A549 (cell line): Measurements from ENCODE around the gene CYB561D2. TPM values are rescaled to one million over a fixed set of nuclear protein-coding genes. Genes with fewer than 3 reads are reported as not detected.
A peak's percentile ranks its signal among the peaks of the same experiment; 100 is the strongest.

ENCODE experiments used
- ATAC-seq, 2 experiments: fragments of 200-7000 bp in 1 of 2; fragments of >200 bp in 1 of 2; cut with Nextera tagmentation in 1 of 2; cut with Tn5 transposase in 1 of 2; 3 replicates each; pipeline versions ENCODE4 v1.8.0 to v1.9.1; 2018 to 2020; ENCODE audit warnings: mild to moderate bottlenecking in 1 of 2, moderate library complexity in 1 of 2
- CTCF ChIA-PET: fragments of 300-600 bp; sonication (Branson Sonifier 250); formaldehyde crosslinking; extraction: SDS; loops from one replicate; lab custom pipeline; 2021; ENCODE audit warnings: antibody characterized with exemption, inconsistent platforms; lab: Yijun Ruan, JAX
- POLR2A ChIA-PET: fragments of 350-600 bp; formaldehyde crosslinking; extraction: SDS; loops from one replicate; lab custom pipeline; 2021; ENCODE audit warnings: antibody characterized with exemption, inconsistent platforms; lab: Yijun Ruan, JAX
- DNase-seq, 2 experiments: peaks; one replicate each; pipeline versions ENCODE4 v3.0.0 to v3.0.0-alpha.2; 2011 to 2016; ENCODE audit warnings: low read depth in 1 of 2, low spot score in 1 of 2
- FAIRE-seq: peaks from 2 replicates; lab custom pipeline; 2011; peaks lifted over from hg19 to GRCh38; lab: Jason Lieb, UNC
- H3K27ac ChIP-seq, 2 experiments: fragments of >200 bp; sonication (Bioruptor Twin); formaldehyde crosslinking; 3 replicates each; pipeline ENCODE4 v1.5.1; 2016 to 2017
- H3K4me1 ChIP-seq: fragments of >200 bp; sonication (Bioruptor Twin); formaldehyde crosslinking; 3 replicates; pipeline ENCODE4 v1.6.1; 2016
- H3K4me2 ChIP-seq: fragments of >200 bp; sonication (Bioruptor Twin); formaldehyde crosslinking; 3 replicates; pipeline ENCODE4 v1.6.1; 2016
- H3K4me3 ChIP-seq: fragments of >200 bp; sonication (Bioruptor Twin); formaldehyde crosslinking; 3 replicates; pipeline ENCODE4 v1.5.1; 2016
- H3K9me3 ChIP-seq: fragments of >200 bp; sonication (Bioruptor Twin); formaldehyde crosslinking; 3 replicates; pipeline ENCODE4 v1.6.1; 2016
- CBX2 ChIP-seq: fragments of 200-600 bp; sonication (generic); IDR thresholded peaks from 2 replicates; pipeline ENCODE4 v1.6.1; 2016; ENCODE audit warnings: low read depth, mild to moderate bottlenecking, borderline replicate concordance
- CEBPB ChIP-seq, 2 experiments: fragments of >200 bp in 1 of 2; sonication (Bioruptor Twin) in 1 of 2; formaldehyde crosslinking in 1 of 2; IDR thresholded peaks; 2 replicates each; pipeline ENCODE4 v1.6.1; 2012 to 2016
- CHD2 ChIP-seq: fragments of 150-350 bp; IDR thresholded peaks from 2 replicates; pipeline ENCODE4 v1.6.1; 2014; ENCODE audit warnings: low read length; ENCODE audit not compliant: partially characterized antibody
- ELK1 ChIP-seq: fragments of 150-350 bp; IDR thresholded peaks from 2 replicates; pipeline ENCODE4 v1.6.1; 2014; ENCODE audit warnings: low read depth, mild to moderate bottlenecking, low read length
- EP300 ChIP-seq, 2 experiments: fragments of >200 bp; sonication (Bioruptor Twin); formaldehyde crosslinking; IDR thresholded peaks; 2 replicates in 1 of 2; 3 replicates in 1 of 2; pipeline ENCODE4 v1.6.1; 2016 to 2017
- ESRRA ChIP-seq: fragments of 150-350 bp; IDR thresholded peaks from 2 replicates; pipeline ENCODE4 v1.6.1; 2014; ENCODE audit warnings: mild to moderate bottlenecking, low read length, borderline replicate concordance
- FOSB ChIP-seq: fragments of 250-450 bp; sonication (Bioruptor Pico); IDR thresholded peaks from 2 replicates; pipeline ENCODE4 v1.5.0; 2020; ENCODE audit warnings: mild to moderate bottlenecking, moderate library complexity
- HDAC2 ChIP-seq: fragments of 200-600 bp; sonication (generic); IDR thresholded peaks from 2 replicates; pipeline ENCODE4 v1.6.1; 2016
- HEYL ChIP-seq: fragments of 250-450 bp; sonication (Bioruptor Pico); IDR thresholded peaks from 2 replicates; pipeline ENCODE4 v1.8.0; 2021; ENCODE audit warnings: mild to moderate bottlenecking, moderate library complexity
- HMGXB4 ChIP-seq: fragments of 250-450 bp; sonication (Bioruptor Pico); IDR thresholded peaks from 2 replicates; pipeline ENCODE4 v1.5.0; 2021; ENCODE audit warnings: mild to moderate bottlenecking, moderate library complexity, borderline replicate concordance
- HOXB5 ChIP-seq: fragments of 250-450 bp; sonication (Bioruptor Pico); IDR thresholded peaks from 2 replicates; pipeline ENCODE4 v1.5.0; 2020; ENCODE audit warnings: mild to moderate bottlenecking, moderate library complexity
- JUN ChIP-seq, 2 experiments: fragments of >200 bp; sonication (Bioruptor Twin); formaldehyde crosslinking; IDR thresholded peaks; 2 replicates in 1 of 2; 3 replicates in 1 of 2; pipeline ENCODE4 v1.6.1; 2016 to 2017
- MYC ChIP-seq: IDR thresholded peaks from 2 replicates; pipeline ENCODE4 v1.6.1; 2012; ENCODE audit warnings: mild to moderate bottlenecking, inconsistent platforms, low read length, improper control_type of control experiment, borderline replicate concordance
- PHF8 ChIP-seq: fragments of 200-600 bp; sonication (generic); IDR thresholded peaks from 2 replicates; pipeline ENCODE4 v1.6.1; 2016; ENCODE audit warnings: low read depth, mild to moderate bottlenecking, antibody characterized with exemption, moderate library complexity, borderline replicate concordance
- POLR2AphosphoS2 ChIP-seq: conservative IDR thresholded peaks from 2 replicates; pipeline ENCODE4 v1.6.1; 2012; ENCODE audit warnings: low read length, improper control_type of control experiment, inconsistent platforms
- SREBF2 ChIP-seq: fragments of 450-650 bp; IDR thresholded peaks from 2 replicates; pipeline ENCODE4 v1.6.1; 2014; ENCODE audit warnings: mild to moderate bottlenecking, moderate library complexity
- TFCP2L1 ChIP-seq: fragments of 250-450 bp; sonication (Bioruptor Pico); IDR thresholded peaks from 2 replicates; pipeline ENCODE4 v1.5.0; 2021; ENCODE audit warnings: mild to moderate bottlenecking
- TP53 ChIP-seq: fragments of 250-450 bp; sonication (Bioruptor Pico); IDR thresholded peaks from 2 replicates; pipeline ENCODE4 v1.5.0; 2021; ENCODE audit warnings: mild to moderate bottlenecking, moderate library complexity
- ZFP36 ChIP-seq: fragments of 450-650 bp; IDR thresholded peaks from 2 replicates; pipeline ENCODE4 v1.6.1; 2014; ENCODE audit warnings: borderline replicate concordance; ENCODE audit not compliant: partially characterized antibody
- WGBS: methylation state at CpG from one replicate; pipeline ENCODE4 v1.1.6; 2017; ENCODE audit errors: missing lambda C conversion rate; 5-methylcytosine and 5-hydroxymethylcytosine counted together
- polyA plus RNA-seq, 4 experiments: library from polyadenylated mRNA; depleted of rRNA in 3 of 4; stranded (reverse); fragments of >200 nt; fragmentation: RNase III in 1 of 4; extraction: RNeasy Plus Mini Kit Qiagen cat#74134 plus additional on column Dnase treatment in 1 of 4; gene quantifications; 2 replicates in 3 of 4; 3 replicates in 1 of 4; pipeline ENCODE4 v1.2.3, GENCODE V29; 2011 to 2017

CYB561D2 gene
- polyA plus RNA-seq, 2 of the 4 experiments (the other 2 are of a cell fraction): 14.4 to 17.7 TPM

- Histone ChIP-seq H3K9me3 (no peaks in the 10 kb centered on the region), H3K4me1 (peaks cover 21% of the 10 kb centered on the region), H3K4me3 (no peak overlapping the region), H3K27ac (no peak overlapping the region), H3K4me2 (no peak overlapping the region)
- FAIRE-seq (no peak), ATAC-seq (no peak), DNase-seq (no peak)
- TF ChIP-seq HOXB5: no peak
- no peak for TF ChIP-seq MYC
- no peak for TF ChIP-seq ESRRA
- no peak for TF ChIP-seq HMGXB4 (CRISPR knock-in tag)
- no peak for TF ChIP-seq FOSB (CRISPR knock-in tag)
- TF ChIP-seq CHD2: no peak
- no peak for TF ChIP-seq POLR2AphosphoS2
- TF ChIP-seq JUN (IDR thresholded peaks at IDR 0.05): no peak
- no peak for TF ChIP-seq ZFP36
- no peak for TF ChIP-seq HDAC2
- no peak for TF ChIP-seq HEYL (CRISPR knock-in tag)
- TF ChIP-seq EP300 (IDR thresholded peaks at IDR 0.05): no peak
- 80% methylated on average over 11 of the region's 11 CpGs for WGBS
- ChIA-PET CTCF (interaction anchor here (1.1 to 5.1 kb wide), 6 partner anchors 9 to 131 kb away, joined by 3 to 56 read pairs (median 8); partner anchors contain the start of genes GNAI2, HYAL3 and NAA80), POLR2A (no interaction called here)
Observed at GRCh38 chr3:50325497-50326181, 25.0 kb upstream of the CYB561D2 start.

- Histone ChIP-seq H3K4me3 (no peak overlapping the region), H3K27ac (no peak overlapping the region), H3K4me1 (peaks cover 21% of the 10 kb centered on the region), H3K9me3 (no peaks in the 10 kb centered on the region), H3K4me2 (no peak overlapping the region)
- no peak for ATAC-seq
- WGBS: 95% methylated on average over 8 of the region's 8 CpGs
- ChIA-PET POLR2A (no interaction called here), CTCF (interaction anchor here (1.2 kb wide), 1 partner anchor 27 kb away, joined by 3 read pairs; the partner anchor contains the start of genes HYAL3 and NAA80)
- no peak for DNase-seq
- no peak for FAIRE-seq
- TF ChIP-seq CBX2 (no peak), CHD2 (no peak), TFCP2L1 (CRISPR knock-in tag) (no peak), FOSB (CRISPR knock-in tag) (no peak)
Observed at GRCh38 chr3:50326182-50326541, 24.5 kb upstream of the CYB561D2 start.

GRCh38 chr3:50327129-50327528 is 23.5 kb upstream of the CYB561D2 start:
- ATAC-seq (no peak), FAIRE-seq (no peak), DNase-seq (no peak)
- no peaks in the 10 kb centered on the region for H3K9me3 ChIP-seq
- peaks cover 17% of the 10 kb centered on the region for H3K4me1 ChIP-seq
- WGBS: 50% methylated on average over 3 of the region's 4 CpGs
- POLR2A ChIA-PET: interaction anchor here (2.1 kb wide), 1 partner anchor 10 kb away, joined by 27 read pairs; no protein-coding TSS in a partner anchor
- peak overlapping the region; percentile 77 to 98 for H3K27ac ChIP-seq
- CTCF ChIA-PET: interaction anchor here (1.3 to 1.9 kb wide), 4 partner anchors 9 to 133 kb away, joined by 3 to 8 read pairs (median 4); no protein-coding TSS in a partner anchor
- peak overlapping the region; percentile 86 for H3K4me2 ChIP-seq
- TF ChIP-seq ELK1: no peak
- no peak for TF ChIP-seq PHF8
- TF ChIP-seq TP53: no peak
- no peak for TF ChIP-seq SREBF2
- TF ChIP-seq CEBPB (IDR thresholded peaks at IDR 0.05): no peak
- H3K4me3 ChIP-seq: peak overlapping the region; percentile 71
